Left ventricle myocardium inferior (tissue), 1 donor: ENCODE measurements around the gene GALNT15. TPM values are rescaled to one million over a fixed set of nuclear protein-coding genes. Genes with fewer than 3 reads are reported as not detected.

Source experiments
- DNase-seq: peaks from one replicate; pipeline ENCODE4 v3.0.0-alpha.2; 2020
- H3K27ac ChIP-seq: fragments of 200-600 bp; replicated peaks from 2 replicates; pipeline ENCODE4 v1.8.0; 2021
- H3K27me3 ChIP-seq: fragments of 200-600 bp; 2 replicates; pipeline ENCODE4 v1.8.0; 2021; ENCODE audit warnings: low read depth
- H3K36me3 ChIP-seq: fragments of 200-600 bp; 2 replicates; pipeline ENCODE4 v1.8.0; 2021
- H3K4me1 ChIP-seq: fragments of 200-600 bp; 2 replicates; pipeline ENCODE4 v1.8.0; 2021
- H3K4me3 ChIP-seq: fragments of 200-600 bp; 2 replicates; pipeline ENCODE4 v1.8.0; 2021; ENCODE audit warnings: mild to moderate bottlenecking, moderate library complexity
- H3K9me3 ChIP-seq: fragments of 200-600 bp; replicated peaks from 2 replicates; pipeline ENCODE4 v1.8.0; 2021
- intact Hi-C: fragments of 100-400 bp; cut with micrococcal nuclease; formaldehyde crosslinking; loops from one replicate; pipeline ENCODE4 v1.11.0; 2022
- total RNA-seq: library from RNA; stranded (reverse); fragmentation: NEBNext Ultra II Directional; extraction: Animal tissue kit (Norgen Biotek cat#: 25700); gene quantifications from one replicate; pipeline ENCODE4 v1.2.1, GENCODE V29; 2021
- TF ChIP-seq, protein P1 (sequence below): fragments of 200-600 bp; IDR thresholded peaks from 2 replicates; pipeline ENCODE4 v1.8.0; 2021; ENCODE audit warnings: antibody characterized with exemption, mild to moderate bottlenecking, borderline replicate concordance
- donor health status: DM: no; HTN: yes; CAD: no; lungs with severe emphysema.

The GALNT15 gene
- total RNA-seq, 1 donor from 2014 or later: 6.6 TPM

DNA sequence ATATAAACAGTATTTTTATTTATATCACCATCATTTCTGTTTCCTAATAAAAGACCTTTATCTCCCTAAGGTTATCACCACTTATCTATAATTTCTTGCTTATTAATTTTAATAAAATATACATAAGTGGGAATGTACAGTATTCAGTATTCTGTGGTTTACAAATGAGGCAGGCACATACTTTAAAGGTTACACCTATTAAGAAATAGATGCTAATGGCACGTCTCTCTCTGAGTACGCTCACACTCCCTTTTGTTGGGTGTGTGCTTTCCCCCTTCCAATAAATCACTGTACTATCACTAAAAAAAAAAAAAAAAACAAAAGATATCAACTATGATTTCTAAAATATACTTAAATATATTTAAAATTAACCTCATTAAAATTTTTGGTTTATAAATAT, 99.4 kb downstream of the GALNT15 start:
- H3K36me3 ChIP-seq: peaks cover 61% of the 10 kb centered on the region
- no peak overlapping the region for H3K27ac ChIP-seq
- peaks cover 29% of the 10 kb centered on the region for H3K4me1 ChIP-seq
- intact Hi-C loops: no loop called here
- H3K4me3 ChIP-seq: no peak overlapping the region
- TF ChIP-seq, protein P1, sequence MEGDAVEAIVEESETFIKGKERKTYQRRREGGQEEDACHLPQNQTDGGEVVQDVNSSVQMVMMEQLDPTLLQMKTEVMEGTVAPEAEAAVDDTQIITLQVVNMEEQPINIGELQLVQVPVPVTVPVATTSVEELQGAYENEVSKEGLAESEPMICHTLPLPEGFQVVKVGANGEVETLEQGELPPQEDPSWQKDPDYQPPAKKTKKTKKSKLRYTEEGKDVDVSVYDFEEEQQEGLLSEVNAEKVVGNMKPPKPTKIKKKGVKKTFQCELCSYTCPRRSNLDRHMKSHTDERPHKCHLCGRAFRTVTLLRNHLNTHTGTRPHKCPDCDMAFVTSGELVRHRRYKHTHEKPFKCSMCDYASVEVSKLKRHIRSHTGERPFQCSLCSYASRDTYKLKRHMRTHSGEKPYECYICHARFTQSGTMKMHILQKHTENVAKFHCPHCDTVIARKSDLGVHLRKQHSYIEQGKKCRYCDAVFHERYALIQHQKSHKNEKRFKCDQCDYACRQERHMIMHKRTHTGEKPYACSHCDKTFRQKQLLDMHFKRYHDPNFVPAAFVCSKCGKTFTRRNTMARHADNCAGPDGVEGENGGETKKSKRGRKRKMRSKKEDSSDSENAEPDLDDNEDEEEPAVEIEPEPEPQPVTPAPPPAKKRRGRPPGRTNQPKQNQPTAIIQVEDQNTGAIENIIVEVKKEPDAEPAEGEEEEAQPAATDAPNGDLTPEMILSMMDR: no peak
- no peaks in the 10 kb centered on the region for H3K27me3 ChIP-seq
- DNase-seq: no peak
- H3K9me3 ChIP-seq: no peaks in the 10 kb centered on the region

- Histone ChIP-seq H3K9me3 (no peaks in the 10 kb centered on the region), H3K4me3 (no peak overlapping the region), H3K27me3 (no peaks in the 10 kb centered on the region), H3K4me1 (peaks cover 37% of the 10 kb centered on the region), H3K27ac (peak overlapping the region; percentile 48), H3K36me3 (peaks cover 35% of the 10 kb centered on the region)
- intact Hi-C loops: no loop called here
- no peak for DNase-seq
- TF ChIP-seq, protein P1: no peak
Observed at GRCh38 chr3:16277471-16277870, 103.0 kb downstream of the GALNT15 start.

DNA sequence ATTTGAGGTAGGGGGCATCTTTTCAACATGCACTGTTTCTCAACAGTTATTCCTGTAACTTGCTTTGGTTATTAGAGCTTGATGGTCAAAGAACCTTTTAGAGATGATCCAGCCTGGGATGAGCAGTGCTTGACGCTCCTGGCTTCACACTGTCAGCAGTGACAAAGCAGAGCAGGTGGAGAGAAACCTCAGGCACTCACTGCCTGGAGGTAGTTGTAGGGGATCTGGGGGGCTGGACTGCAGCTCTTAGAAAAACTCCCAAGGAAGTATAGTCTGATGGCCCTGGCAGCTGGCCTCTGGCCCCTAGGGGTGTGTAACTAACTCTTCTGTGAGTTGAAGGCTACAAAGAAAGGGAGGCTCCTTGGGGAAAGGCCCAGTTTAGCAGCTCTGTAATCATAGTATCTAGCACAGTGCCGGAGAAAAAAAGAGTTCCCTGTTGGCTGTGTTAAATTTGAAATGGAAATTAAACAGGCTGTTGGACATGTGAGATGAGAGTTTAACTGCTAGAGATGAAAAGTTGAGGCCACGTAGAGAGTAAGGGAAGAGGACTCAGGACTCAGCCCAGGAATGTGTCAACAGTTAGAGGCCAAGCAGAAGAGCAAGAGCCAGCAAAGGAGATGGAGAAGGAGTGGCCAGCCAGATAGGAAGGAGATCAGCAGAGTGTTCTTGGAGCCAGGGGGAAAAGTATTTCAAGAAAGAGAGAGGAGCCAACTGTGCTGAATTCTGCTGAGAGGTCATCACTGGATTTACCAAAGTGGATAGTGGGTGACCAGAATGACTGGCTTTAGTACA, 104.7 kb downstream of the GALNT15 start:
- Histone ChIP-seq H3K4me1 (peaks cover 37% of the 10 kb centered on the region), H3K4me3 (no peak overlapping the region), H3K9me3 (no peaks in the 10 kb centered on the region), H3K27me3 (no peaks in the 10 kb centered on the region), H3K27ac (no peak overlapping the region), H3K36me3 (peaks cover 19% of the 10 kb centered on the region)
- DNase-seq: no peak
- TF ChIP-seq, protein P1: no peak
- intact Hi-C loops: no loop called here

DNA sequence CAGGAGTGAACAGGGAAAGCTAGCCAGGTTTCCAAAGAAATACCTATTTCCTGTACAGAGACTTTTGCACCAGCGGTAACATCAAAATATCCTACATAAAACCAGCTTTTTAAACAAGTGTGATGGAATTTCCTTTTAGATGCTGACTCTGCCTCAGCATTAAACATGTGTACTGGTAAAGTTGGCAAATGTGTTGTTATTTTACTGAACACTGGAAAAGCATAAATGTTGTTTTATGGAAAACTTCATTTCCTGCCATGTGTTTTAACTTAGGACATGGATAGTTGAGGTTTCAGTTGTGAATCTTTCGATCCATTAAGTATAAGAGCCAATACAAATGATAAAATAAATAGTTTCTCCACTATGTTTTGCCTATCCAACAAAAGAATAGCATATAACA, 106.2 kb downstream of the GALNT15 start:
- H3K4me3 ChIP-seq: no peak overlapping the region
- peaks cover 49% of the 10 kb centered on the region for H3K4me1 ChIP-seq
- peaks cover 6% of the 10 kb centered on the region for H3K36me3 ChIP-seq
- H3K9me3 ChIP-seq: no peaks in the 10 kb centered on the region
- intact Hi-C loops: no loop called here
- TF ChIP-seq, protein P1: no peak
- DNase-seq: no peak
- no peak overlapping the region for H3K27ac ChIP-seq
- H3K27me3 ChIP-seq: no peaks in the 10 kb centered on the region

Other genes starting within 250 kb of the GALNT15 start
- gene DPH3, start 90.3 kb downstream of the GALNT15 start, total RNA-seq: 25.9 TPM
- 20.2 TPM for gene OXNAD1, start 90.5 kb downstream of the GALNT15 start, total RNA-seq